HepG2 (cell line): ENCODE data around the gene EMC9. TPM values are rescaled to one million over a fixed set of nuclear protein-coding genes. Genes with fewer than 3 reads are reported as not detected.

Experiments
- FOXJ3 ChIP-seq: sonication (generic); formaldehyde crosslinking; IDR thresholded peaks from 2 replicates; pipeline ENCODE4 v1.4.0; 2020; ENCODE audit warnings: missing genetic modification reagents, mild to moderate bottlenecking, borderline replicate concordance
- KDM4B ChIP-seq: sonication (generic); formaldehyde crosslinking; IDR thresholded peaks from 2 replicates; pipeline ENCODE4 v1.4.0; 2020; ENCODE audit warnings: missing genetic modification reagents
- PHF5A ChIP-seq: IDR thresholded peaks from one replicate; pipeline ENCODE4 v1.6.1; 2018; ENCODE audit warnings: low read depth, missing genetic modification reagents; ENCODE audit not compliant: unreplicated experiment
- RFXANK ChIP-seq: IDR thresholded peaks from 2 replicates; pipeline ENCODE4 v1.6.1; 2016
- RXRB ChIP-seq: IDR thresholded peaks from 2 replicates; pipeline ENCODE4 v1.6.1; 2016; ENCODE audit warnings: borderline replicate concordance, missing genetic modification reagents, missing compliant biosample characterization
- TAF1 ChIP-seq: sonication (generic); formaldehyde crosslinking; IDR thresholded peaks from 2 replicates; pipeline ENCODE4 v1.4.0; 2020; ENCODE audit warnings: missing genetic modification reagents
- TBP ChIP-seq: sonication (generic); formaldehyde crosslinking; IDR thresholded peaks from 2 replicates; pipeline ENCODE4 v1.5.0; 2020; ENCODE audit warnings: missing genetic modification reagents
- ZBTB1 ChIP-seq: sonication (generic); formaldehyde crosslinking; IDR thresholded peaks from 2 replicates; pipeline ENCODE4 v1.4.0; 2020; ENCODE audit warnings: missing genetic modification reagents, borderline replicate concordance
- ZKSCAN8 ChIP-seq: IDR thresholded peaks from 2 replicates; pipeline ENCODE4 v1.6.1; 2016; ENCODE audit warnings: borderline replicate concordance, missing genetic modification reagents, missing compliant biosample characterization
- polyA plus RNA-seq, 8 experiments: library from polyadenylated mRNA; depleted of rRNA in 3 of 8; stranded (reverse) in 7 of 8; unstranded in 1 of 8; fragments of >200 nt; fragmentation: Illumina TruSeq in 4 of 8; extraction: Trizol in 4 of 8; gene quantifications; 2 replicates each; pipeline versions ENCODE4 v1.2.1 to v1.2.3, GENCODE V29; 2011 to 2016; ENCODE audit warnings: low read depth in 4 of 8, missing spikeins in 1 of 8, mixed read lengths in 1 of 8; ENCODE audit not compliant: insufficient read depth in 1 of 8
- total RNA-seq, 5 experiments: library from RNA; depleted of rRNA; stranded (reverse); fragments of >200 nt; fragmentation: Illumina TruSeq; extraction: Trizol; gene quantifications; 2 replicates each; pipeline ENCODE4 v1.2.3, GENCODE V29; 2016; ENCODE audit warnings: low read depth in 1 of 5
- TF ChIP-seq, protein P1 (sequence below): sonication (generic); formaldehyde crosslinking; IDR thresholded peaks from 2 replicates; pipeline ENCODE4 v1.4.0; 2020; ENCODE audit warnings: missing genetic modification reagents
- TF ChIP-seq, protein P2 (sequence below): sonication (generic); formaldehyde crosslinking; IDR thresholded peaks from one replicate; pipeline ENCODE4 v1.5.1; 2020; ENCODE audit warnings: mild to moderate bottlenecking, missing genetic modification reagents; ENCODE audit errors: not compliant biosample characterization
- TF ChIP-seq, protein P3 (sequence below): sonication (generic); formaldehyde crosslinking; IDR thresholded peaks from 2 replicates; pipeline ENCODE4 v1.5.1; 2020; ENCODE audit warnings: missing genetic modification reagents, mild to moderate bottlenecking, borderline replicate concordance
- TF ChIP-seq, protein P4 (sequence below): sonication (generic); formaldehyde crosslinking; IDR thresholded peaks from 2 replicates; pipeline ENCODE4 v1.4.0; 2020; ENCODE audit warnings: low read depth, mild to moderate bottlenecking, missing genetic modification reagents

Gene EMC9
- total and polyA plus RNA-seq, 2 of the 13 experiments (the other 11 are each of a cell fraction or from before 2014, with no cell fraction given): 60.5 to 78.7 TPM

DNA sequence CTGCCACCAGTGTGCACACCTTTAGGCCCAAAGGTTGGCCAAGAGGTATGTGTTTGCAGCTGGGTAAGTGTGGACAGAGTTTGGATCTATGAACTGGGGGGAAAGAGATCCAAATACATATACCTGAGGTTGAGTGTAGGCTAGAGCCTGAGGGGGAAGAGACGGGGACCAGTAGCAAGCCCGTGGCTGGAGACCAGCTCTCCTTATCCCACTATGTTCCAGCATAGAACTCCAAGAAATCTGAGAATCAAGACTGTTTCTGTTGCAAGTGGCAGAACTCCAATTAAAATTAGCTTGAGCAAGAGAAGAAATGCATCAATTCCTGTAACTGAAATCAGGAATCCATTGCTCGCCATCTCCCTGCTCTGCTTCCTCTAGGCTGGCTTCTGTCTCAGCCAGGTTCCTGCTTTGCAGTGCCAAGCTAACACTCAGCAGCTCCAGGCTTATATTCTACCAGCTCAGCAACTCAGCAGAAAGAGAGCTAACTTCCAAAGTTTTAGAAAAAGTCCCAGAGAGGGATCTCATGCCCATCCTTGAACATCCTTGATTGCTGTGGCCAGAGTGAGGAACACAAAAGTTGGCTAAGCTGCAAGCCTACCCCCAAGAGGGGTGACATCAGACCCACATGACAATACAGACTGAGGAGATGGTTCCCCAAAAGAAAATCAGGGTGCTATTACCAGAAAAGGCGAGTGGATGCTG is 48.7 kb downstream of the EMC9 start (continued):
- TF ChIP-seq, protein P1, sequence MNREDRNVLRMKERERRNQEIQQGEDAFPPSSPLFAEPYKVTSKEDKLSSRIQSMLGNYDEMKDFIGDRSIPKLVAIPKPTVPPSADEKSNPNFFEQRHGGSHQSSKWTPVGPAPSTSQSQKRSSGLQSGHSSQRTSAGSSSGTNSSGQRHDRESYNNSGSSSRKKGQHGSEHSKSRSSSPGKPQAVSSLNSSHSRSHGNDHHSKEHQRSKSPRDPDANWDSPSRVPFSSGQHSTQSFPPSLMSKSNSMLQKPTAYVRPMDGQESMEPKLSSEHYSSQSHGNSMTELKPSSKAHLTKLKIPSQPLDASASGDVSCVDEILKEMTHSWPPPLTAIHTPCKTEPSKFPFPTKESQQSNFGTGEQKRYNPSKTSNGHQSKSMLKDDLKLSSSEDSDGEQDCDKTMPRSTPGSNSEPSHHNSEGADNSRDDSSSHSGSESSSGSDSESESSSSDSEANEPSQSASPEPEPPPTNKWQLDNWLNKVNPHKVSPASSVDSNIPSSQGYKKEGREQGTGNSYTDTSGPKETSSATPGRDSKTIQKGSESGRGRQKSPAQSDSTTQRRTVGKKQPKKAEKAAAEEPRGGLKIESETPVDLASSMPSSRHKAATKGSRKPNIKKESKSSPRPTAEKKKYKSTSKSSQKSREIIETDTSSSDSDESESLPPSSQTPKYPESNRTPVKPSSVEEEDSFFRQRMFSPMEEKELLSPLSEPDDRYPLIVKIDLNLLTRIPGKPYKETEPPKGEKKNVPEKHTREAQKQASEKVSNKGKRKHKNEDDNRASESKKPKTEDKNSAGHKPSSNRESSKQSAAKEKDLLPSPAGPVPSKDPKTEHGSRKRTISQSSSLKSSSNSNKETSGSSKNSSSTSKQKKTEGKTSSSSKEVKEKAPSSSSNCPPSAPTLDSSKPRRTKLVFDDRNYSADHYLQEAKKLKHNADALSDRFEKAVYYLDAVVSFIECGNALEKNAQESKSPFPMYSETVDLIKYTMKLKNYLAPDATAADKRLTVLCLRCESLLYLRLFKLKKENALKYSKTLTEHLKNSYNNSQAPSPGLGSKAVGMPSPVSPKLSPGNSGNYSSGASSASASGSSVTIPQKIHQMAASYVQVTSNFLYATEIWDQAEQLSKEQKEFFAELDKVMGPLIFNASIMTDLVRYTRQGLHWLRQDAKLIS (CRISPR knock-in tag): no peak
- TF ChIP-seq RFXANK (no peak), ZBTB1 (CRISPR knock-in tag) (no peak; the same call in 1 of the 2 replicates), TBP (CRISPR knock-in tag) (no peak), TAF1 (CRISPR knock-in tag) (no peak), PHF5A (no peak), KDM4B (CRISPR knock-in tag) (no peak), FOXJ3 (CRISPR knock-in tag) (peak; percentile 53; the same call in 1 of the 2 replicates), RXRB (CRISPR knock-in tag) (no peak), ZKSCAN8 (CRISPR knock-in tag) (no peak)
- TF ChIP-seq, protein P2, sequence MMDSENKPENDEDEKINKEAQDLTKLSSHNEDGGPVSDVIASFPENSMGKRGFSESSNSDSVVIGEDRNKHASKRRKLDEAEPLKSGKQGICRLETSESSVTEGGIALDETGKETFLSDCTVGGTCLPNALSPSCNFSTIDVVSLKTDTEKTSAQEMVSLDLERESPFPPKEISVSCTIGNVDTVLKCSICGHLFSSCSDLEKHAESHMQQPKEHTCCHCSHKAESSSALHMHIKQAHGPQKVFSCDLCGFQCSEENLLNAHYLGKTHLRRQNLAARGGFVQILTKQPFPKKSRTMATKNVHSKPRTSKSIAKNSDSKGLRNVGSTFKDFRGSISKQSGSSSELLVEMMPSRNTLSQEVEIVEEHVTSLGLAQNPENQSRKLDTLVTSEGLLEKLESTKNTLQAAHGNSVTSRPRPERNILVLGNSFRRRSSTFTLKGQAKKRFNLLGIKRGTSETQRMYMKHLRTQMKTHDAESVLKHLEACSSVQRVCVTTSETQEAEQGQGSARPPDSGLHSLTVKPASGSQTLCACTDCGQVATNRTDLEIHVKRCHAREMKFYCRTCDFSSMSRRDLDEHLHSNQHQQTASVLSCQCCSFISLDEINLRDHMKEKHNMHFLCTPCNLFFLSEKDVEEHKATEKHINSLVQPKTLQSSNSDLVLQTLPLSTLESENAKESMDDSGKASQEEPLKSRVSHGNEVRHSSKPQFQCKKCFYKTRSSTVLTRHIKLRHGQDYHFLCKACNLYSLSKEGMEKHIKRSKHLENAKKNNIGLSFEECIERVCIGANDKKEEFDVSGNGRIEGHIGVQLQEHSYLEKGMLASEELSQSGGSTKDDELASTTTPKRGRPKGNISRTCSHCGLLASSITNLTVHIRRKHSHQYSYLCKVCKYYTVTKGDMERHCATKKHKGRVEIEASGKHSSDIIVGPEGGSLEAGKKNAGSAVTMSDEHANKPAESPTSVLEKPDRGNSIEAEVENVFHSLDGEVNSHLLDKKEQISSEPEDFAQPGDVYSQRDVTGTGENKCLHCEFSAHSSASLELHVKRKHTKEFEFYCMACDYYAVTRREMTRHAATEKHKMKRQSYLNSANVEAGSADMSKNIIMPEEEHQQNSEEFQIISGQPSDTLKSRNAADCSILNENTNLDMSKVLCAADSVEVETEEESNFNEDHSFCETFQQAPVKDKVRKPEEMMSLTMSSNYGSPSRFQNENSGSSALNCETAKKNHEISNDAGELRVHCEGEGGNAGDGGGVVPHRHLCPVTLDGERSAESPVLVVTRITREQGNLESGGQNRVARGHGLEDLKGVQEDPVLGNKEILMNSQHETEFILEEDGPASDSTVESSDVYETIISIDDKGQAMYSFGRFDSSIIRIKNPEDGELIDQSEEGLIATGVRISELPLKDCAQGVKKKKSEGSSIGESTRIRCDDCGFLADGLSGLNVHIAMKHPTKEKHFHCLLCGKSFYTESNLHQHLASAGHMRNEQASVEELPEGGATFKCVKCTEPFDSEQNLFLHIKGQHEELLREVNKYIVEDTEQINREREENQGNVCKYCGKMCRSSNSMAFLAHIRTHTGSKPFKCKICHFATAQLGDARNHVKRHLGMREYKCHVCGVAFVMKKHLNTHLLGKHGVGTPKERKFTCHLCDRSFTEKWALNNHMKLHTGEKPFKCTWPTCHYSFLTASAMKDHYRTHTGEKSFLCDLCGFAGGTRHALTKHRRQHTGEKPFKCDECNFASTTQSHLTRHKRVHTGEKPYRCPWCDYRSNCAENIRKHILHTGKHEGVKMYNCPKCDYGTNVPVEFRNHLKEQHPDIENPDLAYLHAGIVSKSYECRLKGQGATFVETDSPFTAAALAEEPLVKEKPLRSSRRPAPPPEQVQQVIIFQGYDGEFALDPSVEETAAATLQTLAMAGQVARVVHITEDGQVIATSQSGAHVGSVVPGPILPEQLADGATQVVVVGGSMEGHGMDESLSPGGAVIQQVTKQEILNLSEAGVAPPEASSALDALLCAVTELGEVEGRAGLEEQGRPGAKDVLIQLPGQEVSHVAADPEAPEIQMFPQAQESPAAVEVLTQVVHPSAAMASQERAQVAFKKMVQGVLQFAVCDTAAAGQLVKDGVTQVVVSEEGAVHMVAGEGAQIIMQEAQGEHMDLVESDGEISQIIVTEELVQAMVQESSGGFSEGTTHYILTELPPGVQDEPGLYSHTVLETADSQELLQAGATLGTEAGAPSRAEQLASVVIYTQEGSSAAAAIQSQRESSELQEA: peak; percentile 44
- TF ChIP-seq, protein P3, sequence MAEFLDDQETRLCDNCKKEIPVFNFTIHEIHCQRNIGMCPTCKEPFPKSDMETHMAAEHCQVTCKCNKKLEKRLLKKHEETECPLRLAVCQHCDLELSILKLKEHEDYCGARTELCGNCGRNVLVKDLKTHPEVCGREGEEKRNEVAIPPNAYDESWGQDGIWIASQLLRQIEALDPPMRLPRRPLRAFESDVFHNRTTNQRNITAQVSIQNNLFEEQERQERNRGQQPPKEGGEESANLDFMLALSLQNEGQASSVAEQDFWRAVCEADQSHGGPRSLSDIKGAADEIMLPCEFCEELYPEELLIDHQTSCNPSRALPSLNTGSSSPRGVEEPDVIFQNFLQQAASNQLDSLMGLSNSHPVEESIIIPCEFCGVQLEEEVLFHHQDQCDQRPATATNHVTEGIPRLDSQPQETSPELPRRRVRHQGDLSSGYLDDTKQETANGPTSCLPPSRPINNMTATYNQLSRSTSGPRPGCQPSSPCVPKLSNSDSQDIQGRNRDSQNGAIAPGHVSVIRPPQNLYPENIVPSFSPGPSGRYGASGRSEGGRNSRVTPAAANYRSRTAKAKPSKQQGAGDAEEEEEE: no peak
- TF ChIP-seq, protein P4, sequence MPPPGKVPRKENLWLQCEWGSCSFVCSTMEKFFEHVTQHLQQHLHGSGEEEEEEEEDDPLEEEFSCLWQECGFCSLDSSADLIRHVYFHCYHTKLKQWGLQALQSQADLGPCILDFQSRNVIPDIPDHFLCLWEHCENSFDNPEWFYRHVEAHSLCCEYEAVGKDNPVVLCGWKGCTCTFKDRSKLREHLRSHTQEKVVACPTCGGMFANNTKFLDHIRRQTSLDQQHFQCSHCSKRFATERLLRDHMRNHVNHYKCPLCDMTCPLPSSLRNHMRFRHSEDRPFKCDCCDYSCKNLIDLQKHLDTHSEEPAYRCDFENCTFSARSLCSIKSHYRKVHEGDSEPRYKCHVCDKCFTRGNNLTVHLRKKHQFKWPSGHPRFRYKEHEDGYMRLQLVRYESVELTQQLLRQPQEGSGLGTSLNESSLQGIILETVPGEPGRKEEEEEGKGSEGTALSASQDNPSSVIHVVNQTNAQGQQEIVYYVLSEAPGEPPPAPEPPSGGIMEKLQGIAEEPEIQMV (CRISPR knock-in tag): no peak
